Right lobe of liver (tissue), 6 donors: Measurements from ENCODE around the gene SVIL. TPM values are rescaled to one million over a fixed set of nuclear protein-coding genes. Genes with fewer than 3 reads are reported as not detected.
A peak's percentile ranks its signal among the peaks of the same experiment; 100 is the strongest.
"Not testable (repeated sequence)": the region's sequence is repeated elsewhere in the genome, so short reads cannot be mapped to it uniquely, and the experiment has no call there.

Source experiments
- ATAC-seq, 4 donors: fragments of 200-7000 bp; cut with Tn5 transposase; one replicate each; pipeline ENCODE4 v1.9.1; 2020; ENCODE audit warnings: mild to moderate bottlenecking in 4 of 4, moderate library complexity in 4 of 4
- DNase-seq, 3 donors: peaks; one replicate each; pipeline ENCODE4 v3.0.0-alpha.2; 2020
- H3K27ac ChIP-seq, 3 donors: fragments of 200-600 bp; one replicate each; pipeline ENCODE4 v1.8.0; 2022
- H3K27me3 ChIP-seq, 2 donors: fragments of 200-600 bp; one replicate each; pipeline ENCODE4 v1.8.0; 2022
- H3K36me3 ChIP-seq, 4 donors: fragments of 200-600 bp; sonication (generic) in 1 of 4; one replicate each; pipeline versions ENCODE4 v1.5.1 to v1.8.0; 2017 to 2022; ENCODE audit warnings: control low read depth in 1 of 4
- H3K4me1 ChIP-seq, 4 donors: fragments of 200-600 bp; sonication (generic) in 1 of 4; one replicate each; pipeline versions ENCODE4 v1.5.1 to v1.8.0; 2017 to 2022; ENCODE audit warnings: control low read depth in 1 of 4
- H3K4me3 ChIP-seq, 3 donors: fragments of 200-600 bp; one replicate each; pipeline ENCODE4 v1.8.0; 2022
- H3K9me3 ChIP-seq, 4 donors: fragments of 200-600 bp; sonication (generic) in 1 of 4; one replicate each; pipeline versions ENCODE4 v1.5.1 to v1.8.0; 2017 to 2022; ENCODE audit warnings: control low read depth in 1 of 4
- POLR2A ChIP-seq: fragments of 450-650 bp; IDR thresholded peaks from one replicate; pipeline ENCODE4 v1.6.1; 2017; ENCODE audit warnings: antibody characterized with exemption, mild to moderate bottlenecking
- WGBS: methylation state at CpG from one replicate; pipeline ENCODE4 v1.1.6; 2018; ENCODE audit warnings: low coverage, low lambda C conversion rate; ENCODE audit not compliant: insufficient coverage; ENCODE audit errors: missing lambda C conversion rate; 5-methylcytosine and 5-hydroxymethylcytosine counted together
- intact Hi-C, 2 donors: fragments of 100-400 bp; cut with DNase I; formaldehyde crosslinking; loops; one replicate each; pipeline versions ENCODE4 v1.11.2 to v1.14.1; 2022
- total RNA-seq, 6 experiments: library from RNA; depleted of rRNA in 2 of 6; stranded (reverse); fragments of >200 nt in 2 of 6; fragmentation: NEBNext Ultra II Directional in 3 of 6; extraction: Animal tissue kit (Norgen Biotek cat#: 25700) in 3 of 6; gene quantifications; one replicate each; pipeline versions ENCODE4 v1.1.0 to v1.2.4, GENCODE V29; 2016 to 2023
- TF ChIP-seq, protein P1 (sequence below), 4 donors: fragments of 200-600 bp in 3 of 4; fragments of 450-650 bp in 1 of 4; IDR thresholded peaks; one replicate each; pipeline versions ENCODE4 v1.5.1 to v1.8.0; 2016 to 2022; ENCODE audit warnings: antibody characterized with exemption in 4 of 4, mild to moderate bottlenecking in 2 of 4
- donor health status: DM: no; HTN: yes; CAD: no.
- donor health status: DM: no; HTN: no; CAD: no.
- donor health status: DM: no; HTN: no; CAD: no.
- donor health status: DM: no; HTN: yes; CAD: no.
- donor health status: DM: no; HTN: yes; CAD: no.

SVIL gene
- total RNA-seq, 6 experiments from 2014 or later, result 12.3 to 15.1 (median 13.6) TPM

DNA sequence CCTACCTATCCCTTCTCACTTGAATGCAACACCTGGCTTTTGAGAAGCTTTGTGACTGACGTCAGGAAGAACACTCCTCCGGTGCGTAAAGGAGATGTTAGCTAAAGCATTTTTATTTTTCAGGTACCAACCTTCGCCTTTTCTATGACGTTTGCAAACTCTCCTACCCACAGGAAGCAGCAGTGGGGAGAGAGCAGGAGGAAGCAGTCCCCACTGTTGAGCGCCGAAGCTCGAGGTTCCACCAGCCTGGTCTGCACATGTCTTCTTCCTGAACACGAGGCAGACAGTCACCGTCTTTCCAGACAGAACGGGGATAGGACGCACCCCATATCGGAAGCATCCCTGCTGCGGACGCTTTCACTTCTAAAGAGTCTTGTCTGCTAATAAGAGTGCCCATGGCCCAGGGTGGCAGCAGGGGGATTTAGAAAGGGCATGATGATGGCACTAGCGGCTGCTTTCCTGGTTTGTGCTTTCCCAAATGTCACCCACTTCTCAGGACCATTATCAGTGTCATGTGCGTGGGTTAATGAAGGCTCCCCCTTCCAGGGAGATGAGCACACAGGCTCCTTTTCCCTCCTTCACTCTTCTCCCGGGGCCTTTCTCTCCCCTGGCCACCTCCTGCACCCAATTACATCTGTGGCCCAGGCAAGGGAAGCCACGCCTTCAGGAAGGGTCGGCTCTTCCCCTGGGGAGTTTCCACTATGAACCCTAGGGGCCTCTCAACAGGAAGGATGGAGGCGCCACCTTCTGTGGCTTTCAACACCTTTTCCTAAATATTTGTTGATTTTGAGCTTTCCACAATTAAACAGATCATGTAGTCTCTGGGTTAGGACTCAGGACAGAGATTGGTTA is 147.5 kb downstream of the SVIL start:
- DNase-seq, intact Hi-C loops, H3K9me3 ChIP-seq, H3K27ac ChIP-seq, H3K4me1 ChIP-seq, H3K4me3 ChIP-seq, ATAC-seq, H3K27me3 ChIP-seq: not testable (repeated sequence)
- peaks cover 0 to 24% (median 7%) of the 10 kb centered on the region in 4 donors for H3K36me3 ChIP-seq
- 69% methylated on average over 13 of the region's 21 CpGs for WGBS

DNA sequence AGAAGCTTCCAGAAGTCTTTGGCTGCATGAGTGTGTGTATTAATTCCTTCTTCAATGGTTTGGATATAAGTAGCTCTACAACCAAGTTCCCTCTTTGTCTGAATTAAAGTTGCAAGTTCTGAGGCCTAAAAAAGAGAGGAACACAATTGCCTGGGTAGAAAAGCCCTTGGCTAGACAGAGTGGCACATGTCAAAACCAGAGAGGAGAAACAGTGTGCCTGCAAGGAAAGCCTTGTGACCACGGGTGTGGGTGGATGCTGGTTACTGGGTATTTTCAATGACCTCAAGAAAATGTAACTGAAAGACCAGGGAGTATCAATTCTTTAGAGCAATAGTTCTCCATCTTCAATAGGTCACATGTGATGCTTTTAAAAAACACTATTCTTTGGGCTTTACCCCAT is 148.3 kb downstream of the SVIL start:
- TF ChIP-seq, protein P1, sequence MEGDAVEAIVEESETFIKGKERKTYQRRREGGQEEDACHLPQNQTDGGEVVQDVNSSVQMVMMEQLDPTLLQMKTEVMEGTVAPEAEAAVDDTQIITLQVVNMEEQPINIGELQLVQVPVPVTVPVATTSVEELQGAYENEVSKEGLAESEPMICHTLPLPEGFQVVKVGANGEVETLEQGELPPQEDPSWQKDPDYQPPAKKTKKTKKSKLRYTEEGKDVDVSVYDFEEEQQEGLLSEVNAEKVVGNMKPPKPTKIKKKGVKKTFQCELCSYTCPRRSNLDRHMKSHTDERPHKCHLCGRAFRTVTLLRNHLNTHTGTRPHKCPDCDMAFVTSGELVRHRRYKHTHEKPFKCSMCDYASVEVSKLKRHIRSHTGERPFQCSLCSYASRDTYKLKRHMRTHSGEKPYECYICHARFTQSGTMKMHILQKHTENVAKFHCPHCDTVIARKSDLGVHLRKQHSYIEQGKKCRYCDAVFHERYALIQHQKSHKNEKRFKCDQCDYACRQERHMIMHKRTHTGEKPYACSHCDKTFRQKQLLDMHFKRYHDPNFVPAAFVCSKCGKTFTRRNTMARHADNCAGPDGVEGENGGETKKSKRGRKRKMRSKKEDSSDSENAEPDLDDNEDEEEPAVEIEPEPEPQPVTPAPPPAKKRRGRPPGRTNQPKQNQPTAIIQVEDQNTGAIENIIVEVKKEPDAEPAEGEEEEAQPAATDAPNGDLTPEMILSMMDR (IDR thresholded peaks at IDR 0.05), result no peak
- TF ChIP-seq POLR2A, result no peak
- Histone ChIP-seq H3K27me3 (no peaks in the 10 kb centered on the region), H3K4me3 (no peak overlapping the region), H3K27ac (no peak overlapping the region), H3K36me3 (peaks cover 0 to 16% (median 7%) of the 10 kb centered on the region in 4 donors), H3K9me3 (no peaks in the 10 kb centered on the region), H3K4me1 (peaks cover 0 to 12% (median 3%) of the 10 kb centered on the region in 4 donors)
- ATAC-seq (no peak), DNase-seq (no peak)
- intact Hi-C loops, result no loop called here
- WGBS, result 71% methylated on average over 1 of the region's 1 CpG

DNA sequence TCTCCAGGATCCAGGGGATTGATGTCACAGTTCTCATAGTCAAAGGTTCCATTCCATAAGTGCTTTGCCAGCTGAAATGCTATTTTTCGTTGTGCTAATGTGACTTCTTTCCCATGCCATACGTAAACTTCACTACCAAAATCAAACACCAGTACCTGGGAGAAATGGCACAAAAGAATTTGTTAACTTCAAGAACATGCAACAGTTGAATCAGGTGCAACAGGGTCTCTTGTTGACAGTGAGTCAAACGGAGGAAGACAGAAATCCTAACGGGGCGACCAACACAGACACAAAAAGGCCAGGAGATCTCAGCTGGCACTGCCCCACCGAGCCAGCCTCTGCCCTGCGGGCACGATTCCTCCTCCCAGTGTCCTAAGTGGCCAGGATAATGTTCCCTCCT is 150.1 kb downstream of the SVIL start:
- DNase-seq, ATAC-seq, H3K9me3 ChIP-seq, intact Hi-C loops, H3K27me3 ChIP-seq, H3K27ac ChIP-seq, H3K4me3 ChIP-seq: not testable (repeated sequence)
- Histone ChIP-seq H3K36me3 (peaks cover 0 to 15% (median 5%) of the 10 kb centered on the region in 4 donors), H3K4me1 (peaks cover 0 to 12% (median 3%) of the 10 kb centered on the region in 4 donors)
- 76% methylated on average over 4 of the region's 8 CpGs for WGBS

DNA sequence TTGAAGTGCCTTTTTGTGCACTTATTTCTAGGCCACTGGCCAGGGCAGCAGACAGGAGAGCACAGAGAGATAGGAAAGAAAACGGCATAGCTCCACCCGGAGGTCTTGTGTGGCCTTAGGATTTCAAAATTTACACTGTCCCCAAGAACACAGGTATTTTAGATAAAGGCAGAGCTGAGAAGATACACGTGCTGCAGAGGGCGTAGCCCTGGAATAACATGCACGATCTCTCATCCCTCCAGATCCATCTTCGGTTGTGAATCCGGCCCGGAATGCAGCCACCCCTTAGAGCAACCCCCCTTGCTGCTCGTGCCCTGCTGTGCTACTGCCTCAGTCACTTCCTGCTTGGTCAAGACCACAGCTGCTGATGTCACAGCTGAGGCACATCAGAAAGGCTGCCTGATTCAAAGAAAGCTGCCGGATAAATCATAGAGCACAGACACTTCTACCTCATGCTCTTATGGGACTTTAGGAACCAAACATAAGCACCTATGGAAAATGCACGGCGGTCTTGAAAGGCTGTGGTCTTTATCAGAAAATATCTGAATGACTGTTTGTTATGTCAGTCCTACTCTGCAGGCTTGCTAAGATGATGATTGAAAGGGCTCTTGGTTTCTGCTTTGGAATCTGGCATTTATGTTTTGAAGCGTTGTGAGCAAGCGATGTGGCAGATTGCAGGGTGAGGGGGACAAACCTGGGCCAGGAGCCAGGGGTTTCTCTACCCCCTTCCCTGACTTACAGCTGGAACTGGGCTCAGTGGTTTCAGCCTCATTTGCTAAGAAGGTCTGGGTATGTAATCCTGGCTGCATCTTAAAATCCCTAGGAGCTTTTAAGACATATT is 152.0 kb downstream of the SVIL start:
- DNase-seq, result no peak

DNA sequence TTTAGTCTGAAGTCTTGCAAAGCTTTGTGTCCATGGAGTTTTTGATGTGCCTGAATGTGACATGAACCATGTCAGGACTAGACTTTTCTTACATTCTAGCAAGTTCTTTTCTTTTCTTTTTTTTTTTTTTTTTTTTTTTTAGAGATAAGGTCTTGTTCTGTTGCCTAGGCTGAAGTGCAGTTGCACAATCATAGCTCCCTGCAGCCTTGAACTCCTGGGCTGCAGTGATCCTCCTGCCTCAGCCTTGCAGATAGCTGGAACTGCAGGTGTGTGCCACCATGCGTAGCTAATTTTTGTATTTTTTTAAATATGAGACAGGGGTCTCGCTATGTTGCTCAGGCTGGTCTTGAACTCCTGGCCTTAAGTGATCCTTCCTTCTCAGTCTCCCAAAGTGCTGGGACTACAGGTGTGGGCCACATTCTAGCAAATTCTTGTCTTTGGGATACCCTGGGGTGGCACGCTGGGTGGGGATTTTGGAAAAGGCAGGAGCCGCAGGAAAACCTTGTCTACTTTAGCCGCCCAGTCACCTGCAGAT is 152.8 kb downstream of the SVIL start:
- WGBS, result 56% methylated on average over 2 of the region's 5 CpGs

More for the DNA sequence above, 152.0 kb downstream of the SVIL start:
- intact Hi-C loops, result no loop called here
- peaks cover 0 to 4% (median 0%) of the 10 kb centered on the region in 4 donors for H3K36me3 ChIP-seq
- H3K4me1 ChIP-seq, result peaks cover 0 to 12% (median 3%) of the 10 kb centered on the region in 4 donors
- H3K9me3 ChIP-seq, result no peaks in the 10 kb centered on the region
- H3K27me3 ChIP-seq, result no peaks in the 10 kb centered on the region
- no peak overlapping the region for H3K27ac ChIP-seq
- peak; percentile 28 to 42 (median 35) for ATAC-seq
- no peak overlapping the region for H3K4me3 ChIP-seq
- TF ChIP-seq POLR2A, result no peak
- TF ChIP-seq, protein P1 (IDR thresholded peaks at IDR 0.05), result no peak
- 56% methylated on average over 8 of the region's 14 CpGs for WGBS

More for the DNA sequence above, 152.8 kb downstream of the SVIL start:
- DNase-seq (no peak), ATAC-seq (peak; percentile 55 to 80 (median 64))
- TF ChIP-seq, protein P1 (IDR thresholded peaks at IDR 0.05), result no peak
- TF ChIP-seq POLR2A, result no peak
- peaks cover 0 to 12% (median 3%) of the 10 kb centered on the region in 4 donors for H3K4me1 ChIP-seq
- intact Hi-C loops, result no loop called here
- no peak overlapping the region for H3K27ac ChIP-seq
- H3K27me3 ChIP-seq, result no peaks in the 10 kb centered on the region
- H3K36me3 ChIP-seq, result peaks cover 0 to 4% (median 0%) of the 10 kb centered on the region in 4 donors
- no peaks in the 10 kb centered on the region for H3K9me3 ChIP-seq
- H3K4me3 ChIP-seq, result no peak overlapping the region
